Muscle layer of duodenum (tissue), 2 donors: ENCODE data around the gene LRRC2.

Source experiments
- H3K27ac ChIP-seq: one replicate; pipeline ENCODE4 v1.7.0; 2013; ENCODE audit warnings: mild to moderate bottlenecking, low read length
- H3K27me3 ChIP-seq: one replicate; pipeline ENCODE4 v1.7.0; 2013; ENCODE audit warnings: low read depth, mild to moderate bottlenecking, control low read depth, low read length
- H3K36me3 ChIP-seq, 2 donors: one replicate each; pipeline ENCODE4 v1.7.0; 2013; ENCODE audit warnings: low read length in 2 of 2, control low read depth in 1 of 2, mild to moderate bottlenecking in 1 of 2; ENCODE audit not compliant: insufficient read depth in 2 of 2, control insufficient read depth in 1 of 2
- H3K4me1 ChIP-seq, 2 donors: one replicate each; pipeline ENCODE4 v1.7.0; 2013; ENCODE audit warnings: low read length in 2 of 2, mild to moderate bottlenecking in 2 of 2, control low read depth in 1 of 2, moderate library complexity in 1 of 2; ENCODE audit not compliant: insufficient read depth in 2 of 2, control insufficient read depth in 1 of 2
- H3K4me3 ChIP-seq, 2 donors: one replicate each; pipeline ENCODE4 v1.7.0; 2013; ENCODE audit warnings: low read length in 2 of 2, low read depth in 1 of 2, mild to moderate bottlenecking in 1 of 2
- H3K9me3 ChIP-seq, 2 donors: one replicate each; pipeline ENCODE4 v1.7.0; 2013; ENCODE audit warnings: low read length in 2 of 2, control low read depth in 1 of 2, mild to moderate bottlenecking in 1 of 2; ENCODE audit not compliant: control insufficient read depth in 1 of 2
- donor health status: healthy.

The LRRC2 gene

GRCh38 chr3:46564190-46565021 lies 1.7 kb downstream of the LRRC2 start:
- Histone ChIP-seq H3K4me3 (no peak overlapping the region), H3K4me1 (peaks cover 0 to 14% of the 10 kb centered on the region in 2 donors), H3K9me3 (peaks cover 0 to 2% of the 10 kb centered on the region in 2 donors), H3K27ac (no peak overlapping the region), H3K27me3 (no peaks in the 10 kb centered on the region), H3K36me3 (no peaks in the 10 kb centered on the region)

DNA sequence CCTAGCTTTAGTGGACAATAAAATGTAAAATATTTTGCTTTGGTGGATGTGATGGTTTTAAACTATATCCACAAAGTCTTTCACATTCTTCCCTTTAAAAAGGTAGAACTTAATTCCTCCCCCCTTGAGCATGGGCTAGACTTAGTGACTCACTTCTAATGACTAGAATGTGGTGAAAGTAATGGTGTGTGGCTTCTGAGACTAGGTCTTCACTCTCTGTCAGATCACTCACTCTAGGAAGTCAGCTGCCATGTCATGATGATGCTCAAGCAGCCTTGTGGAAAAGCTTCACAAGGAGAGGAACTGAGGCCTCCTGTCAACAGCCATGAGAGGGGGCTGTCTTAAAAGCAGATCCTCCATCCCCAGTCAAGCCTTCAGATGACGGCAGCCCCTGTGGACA lies 4.2 kb downstream of the LRRC2 start:
- no peak overlapping the region for H3K27ac ChIP-seq
- H3K27me3 ChIP-seq: no peaks in the 10 kb centered on the region
- peaks cover 0 to 2% of the 10 kb centered on the region in 2 donors for H3K9me3 ChIP-seq
- H3K4me1 ChIP-seq: peaks cover 0 to 14% of the 10 kb centered on the region in 2 donors
- no peaks in the 10 kb centered on the region for H3K36me3 ChIP-seq
- H3K4me3 ChIP-seq: no peak overlapping the region

- peaks cover 0 to 2% of the 10 kb centered on the region in 2 donors for H3K9me3 ChIP-seq
- H3K4me3 ChIP-seq: no peak overlapping the region
- peaks cover 0 to 14% of the 10 kb centered on the region in 2 donors for H3K4me1 ChIP-seq
- no peaks in the 10 kb centered on the region for H3K27me3 ChIP-seq
- no peak overlapping the region for H3K27ac ChIP-seq
- no peaks in the 10 kb centered on the region for H3K36me3 ChIP-seq
These were observed 4.6 kb downstream of the LRRC2 start for GRCh38 chr3:46561511-46561910.

- H3K4me1 ChIP-seq: no peaks in the 10 kb centered on the region
- H3K36me3 ChIP-seq: no peaks in the 10 kb centered on the region
- H3K4me3 ChIP-seq: peak overlapping the region in 1 of 2 donors; percentile 63
- H3K27ac ChIP-seq: no peak overlapping the region
- H3K9me3 ChIP-seq: peaks cover 0 to 2% of the 10 kb centered on the region in 2 donors
- no peaks in the 10 kb centered on the region for H3K27me3 ChIP-seq
These were observed 6.9 kb downstream of the LRRC2 start for GRCh38 chr3:46559091-46559704.

DNA sequence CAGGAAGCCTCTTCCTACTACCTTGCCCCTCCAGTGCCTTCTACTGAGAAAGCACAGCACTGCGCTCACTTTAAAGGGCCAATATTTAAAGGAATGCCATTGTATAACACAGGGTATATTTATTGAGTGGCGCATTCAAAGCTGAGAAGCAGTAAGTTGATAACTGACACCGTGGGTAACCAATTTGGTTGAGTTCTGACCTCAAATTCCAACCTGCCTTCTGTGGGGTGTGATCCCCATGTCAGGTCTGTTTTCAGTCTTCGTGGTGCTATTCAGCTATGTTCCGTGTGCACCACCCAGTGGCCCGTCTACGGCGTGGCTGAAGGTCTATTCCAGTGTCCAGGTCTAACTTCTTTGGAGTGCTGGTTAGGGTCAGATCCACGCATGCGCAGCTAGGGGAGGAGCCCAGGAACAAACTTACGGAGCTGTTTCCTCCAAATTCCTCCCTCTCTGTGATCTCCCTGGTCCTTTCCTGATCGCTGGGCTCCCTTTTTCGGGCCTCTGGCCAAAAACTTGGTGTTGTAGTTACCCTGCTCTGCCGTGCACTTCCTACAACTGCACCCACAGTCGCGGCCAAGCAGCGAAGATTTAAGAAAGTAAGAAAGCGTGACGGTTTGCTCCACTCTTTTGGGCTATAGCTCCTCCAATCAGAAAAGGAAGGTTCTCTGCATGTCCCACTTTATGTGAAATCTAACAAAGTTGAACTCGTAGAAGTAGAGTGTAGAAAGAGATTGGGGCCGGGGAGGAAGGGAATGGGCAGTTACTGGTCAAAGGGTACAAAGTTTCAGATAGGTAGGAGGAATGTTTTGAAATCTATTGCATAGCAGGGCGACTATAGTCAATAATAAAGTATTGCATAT lies 7.7 kb downstream of the LRRC2 start:
- H3K27ac ChIP-seq: peak overlapping the region; percentile 37
- H3K9me3 ChIP-seq: peaks cover 0 to 2% of the 10 kb centered on the region in 2 donors
- no peaks in the 10 kb centered on the region for H3K4me1 ChIP-seq
- H3K36me3 ChIP-seq: no peaks in the 10 kb centered on the region
- H3K4me3 ChIP-seq: peak overlapping the region; percentile 55 to 63
- no peaks in the 10 kb centered on the region for H3K27me3 ChIP-seq

DNA sequence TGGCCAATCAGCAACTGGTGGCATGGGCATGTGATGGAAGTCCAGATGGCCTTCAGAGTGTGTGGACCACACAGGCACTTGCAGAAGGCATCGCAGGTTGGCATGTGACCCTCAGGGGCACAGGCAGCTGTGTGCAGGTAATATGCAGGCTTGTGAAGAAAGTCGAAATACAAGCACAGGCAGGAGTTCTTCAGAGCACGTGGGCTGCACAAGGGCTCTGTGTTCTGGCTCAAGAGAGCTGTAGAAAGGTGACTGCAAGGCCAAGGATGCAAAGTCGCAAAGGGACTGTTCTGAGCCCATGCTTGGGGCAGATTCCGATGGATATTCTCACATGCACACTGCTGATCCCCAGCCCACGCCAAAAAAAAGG lies 8.3 kb downstream of the LRRC2 start:
- peak overlapping the region in 1 of 2 donors; percentile 63 for H3K4me3 ChIP-seq
- H3K27ac ChIP-seq: no peak overlapping the region

DNA sequence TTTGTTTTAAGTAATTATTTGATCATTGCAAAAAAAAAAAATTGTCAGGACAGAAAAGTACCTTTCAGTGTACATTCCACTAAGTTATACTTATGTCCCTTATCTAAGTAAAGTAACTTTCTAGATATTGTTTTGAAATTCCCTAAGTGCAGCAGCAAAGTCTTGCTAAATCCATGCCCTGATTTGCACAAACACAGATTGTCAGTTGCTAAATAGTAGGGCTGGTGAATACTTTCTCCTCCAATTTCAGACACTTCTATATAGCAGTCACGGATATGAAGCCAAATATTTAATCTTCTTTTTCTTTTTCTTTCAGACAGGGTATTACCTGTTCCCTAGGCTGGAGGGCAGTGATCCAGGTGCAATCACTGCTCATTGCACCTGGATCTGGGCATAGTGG lies 12.9 kb downstream of the LRRC2 start:
- Histone ChIP-seq H3K9me3 (no peaks in the 10 kb centered on the region), H3K27ac (no peak overlapping the region), H3K27me3 (no peaks in the 10 kb centered on the region), H3K4me3 (no peak overlapping the region), H3K36me3 (no peaks in the 10 kb centered on the region), H3K4me1 (no peaks in the 10 kb centered on the region)

More for the DNA sequence above, 8.3 kb downstream of the LRRC2 start:
- no peaks in the 10 kb centered on the region for H3K36me3 ChIP-seq
- H3K27me3 ChIP-seq: no peaks in the 10 kb centered on the region
- no peaks in the 10 kb centered on the region for H3K4me1 ChIP-seq
- H3K9me3 ChIP-seq: peaks cover 0 to 2% of the 10 kb centered on the region in 2 donors

DNA sequence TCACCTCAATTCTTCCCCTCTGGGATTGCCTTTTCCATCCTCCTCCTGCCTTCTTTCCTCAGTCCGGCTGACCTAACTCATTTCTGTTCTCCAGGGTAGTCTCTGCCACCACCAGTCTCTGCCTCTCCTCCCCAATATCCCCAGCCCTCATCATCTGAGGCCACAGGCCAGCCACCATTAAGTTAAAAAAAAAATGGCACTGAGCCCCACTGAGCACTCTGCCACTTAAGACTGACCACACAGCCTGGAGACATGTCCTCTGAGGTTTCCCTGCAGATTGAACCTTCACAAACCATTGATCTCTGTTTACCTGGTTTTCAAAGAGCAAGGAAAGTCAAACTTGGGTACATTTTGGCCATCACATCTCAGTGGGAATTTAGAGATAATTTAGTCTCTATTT lies 13.6 kb downstream of the LRRC2 start:
- Histone ChIP-seq H3K27me3 (no peaks in the 10 kb centered on the region), H3K36me3 (no peaks in the 10 kb centered on the region), H3K27ac (no peak overlapping the region), H3K4me1 (no peaks in the 10 kb centered on the region), H3K4me3 (no peak overlapping the region), H3K9me3 (no peaks in the 10 kb centered on the region)

- Histone ChIP-seq H3K9me3 (no peaks in the 10 kb centered on the region), H3K4me3 (no peak overlapping the region), H3K4me1 (no peaks in the 10 kb centered on the region), H3K27me3 (no peaks in the 10 kb centered on the region), H3K36me3 (no peaks in the 10 kb centered on the region), H3K27ac (no peak overlapping the region)
These were observed 14.5 kb downstream of the LRRC2 start for GRCh38 chr3:46551615-46552014.

- no peaks in the 10 kb centered on the region for H3K9me3 ChIP-seq
- H3K36me3 ChIP-seq: no peaks in the 10 kb centered on the region
- H3K4me3 ChIP-seq: no peak overlapping the region
- H3K27me3 ChIP-seq: no peaks in the 10 kb centered on the region
- H3K4me1 ChIP-seq: no peaks in the 10 kb centered on the region
- no peak overlapping the region for H3K27ac ChIP-seq
These were observed 16.1 kb downstream of the LRRC2 start for GRCh38 chr3:46549989-46550388.

GRCh38 chr3:46549408-46549904 lies 16.6 kb downstream of the LRRC2 start:
- H3K27me3 ChIP-seq: no peaks in the 10 kb centered on the region
- no peaks in the 10 kb centered on the region for H3K9me3 ChIP-seq
- H3K36me3 ChIP-seq: no peaks in the 10 kb centered on the region
- no peak overlapping the region for H3K27ac ChIP-seq
- H3K4me1 ChIP-seq: no peaks in the 10 kb centered on the region
- no peak overlapping the region for H3K4me3 ChIP-seq
